IMR-90 (cell line): ENCODE results near the gene STOML2.

ENCODE experiments used
- MXI1 ChIP-seq: IDR thresholded peaks from 2 replicates; pipeline ENCODE4 v1.6.1; 2012; ENCODE audit warnings: low read depth, mild to moderate bottlenecking, low read length, moderate library complexity, borderline replicate concordance
- POLR2A ChIP-seq: IDR thresholded peaks from 2 replicates; pipeline ENCODE4 v1.6.1; 2012; ENCODE audit warnings: mild to moderate bottlenecking, low read depth, low read length
- RAD21 ChIP-seq: IDR thresholded peaks from 2 replicates; pipeline ENCODE4 v1.6.1; 2012; ENCODE audit warnings: low read length, improper control_type of control experiment
- RFX5 ChIP-seq: IDR thresholded peaks from 2 replicates; pipeline ENCODE4 v1.8.0; 2012; ENCODE audit warnings: low read depth, mild to moderate bottlenecking, low read length, moderate library complexity
- SMC3 ChIP-seq: fragments of 150-350 bp; IDR thresholded peaks from 2 replicates; pipeline ENCODE4 v1.6.1; 2016; ENCODE audit warnings: low read depth, mild to moderate bottlenecking, antibody characterized with exemption, low read length, moderate library complexity
- TF ChIP-seq, protein P1 (sequence below): conservative IDR thresholded peaks from 2 replicates; pipeline ENCODE4 v1.5.1; 2012; ENCODE audit warnings: mild to moderate bottlenecking, low read depth, low read length, improper control_type of control experiment
- TF ChIP-seq, protein P2 (sequence below): fragments of 150-350 bp; IDR thresholded peaks from 2 replicates; pipeline ENCODE4 v1.6.1; 2016; ENCODE audit warnings: low read depth, mild to moderate bottlenecking, low read length, moderate library complexity, borderline replicate concordance
- TF ChIP-seq, protein P3 (sequence below): fragments of 150-350 bp; IDR thresholded peaks from 2 replicates; pipeline ENCODE4 v1.6.1; 2017; ENCODE audit warnings: mild to moderate bottlenecking, antibody characterized with exemption, low read length, low read depth

DNA sequence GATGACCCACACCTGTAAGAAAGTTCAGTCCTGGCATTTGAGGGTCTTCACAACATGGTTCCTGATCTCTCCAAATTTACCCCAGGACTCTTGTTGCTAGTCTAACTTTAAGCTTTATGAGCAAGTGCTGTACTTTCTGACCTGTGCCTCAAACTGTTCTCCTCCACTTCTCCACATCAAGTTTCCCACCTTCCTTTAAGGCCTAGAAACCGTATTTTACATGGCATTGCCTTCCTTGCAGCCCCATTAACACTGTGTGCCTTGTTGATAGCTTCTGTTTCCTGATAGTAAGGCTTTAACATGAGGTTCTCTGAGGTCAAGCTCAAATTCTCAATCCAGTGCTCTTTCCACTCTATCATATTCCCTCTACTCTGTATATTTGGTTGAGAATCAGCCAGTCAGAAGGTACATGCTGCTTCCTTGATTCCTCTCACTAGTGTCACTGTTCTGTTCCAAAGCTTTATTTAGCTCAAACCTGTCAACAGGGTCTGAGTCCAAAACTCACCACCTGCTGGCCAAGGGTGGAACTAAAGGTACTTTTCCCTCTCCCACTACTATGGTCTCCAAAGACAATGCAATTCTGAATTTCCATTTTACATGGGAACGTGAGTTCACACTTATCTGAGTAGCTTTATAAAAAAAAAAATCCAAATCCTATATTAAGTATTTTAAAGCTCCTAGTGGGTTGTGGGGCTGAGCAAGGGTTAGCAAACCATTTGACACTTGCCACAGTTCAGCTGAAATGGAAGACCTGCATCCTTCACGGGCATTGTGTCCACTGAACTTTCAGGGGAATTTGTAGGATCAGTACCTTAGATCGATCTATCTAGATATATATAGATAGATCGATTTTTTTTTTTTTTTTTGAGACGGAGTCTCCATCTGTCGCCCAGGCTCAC lies 51.6 kb downstream of the STOML2 start:
- TF ChIP-seq, protein P1, sequence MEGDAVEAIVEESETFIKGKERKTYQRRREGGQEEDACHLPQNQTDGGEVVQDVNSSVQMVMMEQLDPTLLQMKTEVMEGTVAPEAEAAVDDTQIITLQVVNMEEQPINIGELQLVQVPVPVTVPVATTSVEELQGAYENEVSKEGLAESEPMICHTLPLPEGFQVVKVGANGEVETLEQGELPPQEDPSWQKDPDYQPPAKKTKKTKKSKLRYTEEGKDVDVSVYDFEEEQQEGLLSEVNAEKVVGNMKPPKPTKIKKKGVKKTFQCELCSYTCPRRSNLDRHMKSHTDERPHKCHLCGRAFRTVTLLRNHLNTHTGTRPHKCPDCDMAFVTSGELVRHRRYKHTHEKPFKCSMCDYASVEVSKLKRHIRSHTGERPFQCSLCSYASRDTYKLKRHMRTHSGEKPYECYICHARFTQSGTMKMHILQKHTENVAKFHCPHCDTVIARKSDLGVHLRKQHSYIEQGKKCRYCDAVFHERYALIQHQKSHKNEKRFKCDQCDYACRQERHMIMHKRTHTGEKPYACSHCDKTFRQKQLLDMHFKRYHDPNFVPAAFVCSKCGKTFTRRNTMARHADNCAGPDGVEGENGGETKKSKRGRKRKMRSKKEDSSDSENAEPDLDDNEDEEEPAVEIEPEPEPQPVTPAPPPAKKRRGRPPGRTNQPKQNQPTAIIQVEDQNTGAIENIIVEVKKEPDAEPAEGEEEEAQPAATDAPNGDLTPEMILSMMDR = peak; percentile 56
- TF ChIP-seq RAD21 = peak; percentile 56
- TF ChIP-seq, protein P2, sequence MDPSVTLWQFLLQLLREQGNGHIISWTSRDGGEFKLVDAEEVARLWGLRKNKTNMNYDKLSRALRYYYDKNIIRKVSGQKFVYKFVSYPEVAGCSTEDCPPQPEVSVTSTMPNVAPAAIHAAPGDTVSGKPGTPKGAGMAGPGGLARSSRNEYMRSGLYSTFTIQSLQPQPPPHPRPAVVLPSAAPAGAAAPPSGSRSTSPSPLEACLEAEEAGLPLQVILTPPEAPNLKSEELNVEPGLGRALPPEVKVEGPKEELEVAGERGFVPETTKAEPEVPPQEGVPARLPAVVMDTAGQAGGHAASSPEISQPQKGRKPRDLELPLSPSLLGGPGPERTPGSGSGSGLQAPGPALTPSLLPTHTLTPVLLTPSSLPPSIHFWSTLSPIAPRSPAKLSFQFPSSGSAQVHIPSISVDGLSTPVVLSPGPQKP = no peak
- TF ChIP-seq, protein P3, sequence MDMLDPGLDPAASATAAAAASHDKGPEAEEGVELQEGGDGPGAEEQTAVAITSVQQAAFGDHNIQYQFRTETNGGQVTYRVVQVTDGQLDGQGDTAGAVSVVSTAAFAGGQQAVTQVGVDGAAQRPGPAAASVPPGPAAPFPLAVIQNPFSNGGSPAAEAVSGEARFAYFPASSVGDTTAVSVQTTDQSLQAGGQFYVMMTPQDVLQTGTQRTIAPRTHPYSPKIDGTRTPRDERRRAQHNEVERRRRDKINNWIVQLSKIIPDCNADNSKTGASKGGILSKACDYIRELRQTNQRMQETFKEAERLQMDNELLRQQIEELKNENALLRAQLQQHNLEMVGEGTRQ = no peak
- no peak for TF ChIP-seq POLR2A
- no peak for TF ChIP-seq MXI1
- no peak for TF ChIP-seq RFX5
- TF ChIP-seq SMC3 = peak; percentile 62
